Vagina (tissue), 2 donors: ENCODE results near the gene ABAT. TPM values are rescaled to one million over a fixed set of nuclear protein-coding genes. Genes with fewer than 3 reads are reported as not detected.

ENCODE experiments used
- DNase-seq, 2 donors: peaks; one replicate each; pipeline ENCODE4 v3.0.0-alpha.2; 2017; ENCODE audit errors: extremely low spot score in 2 of 2
- H3K27ac ChIP-seq: fragments of 200-600 bp; sonication (generic); one replicate; pipeline ENCODE4 v1.5.1; 2019
- H3K27me3 ChIP-seq: fragments of 200-600 bp; sonication (generic); one replicate; pipeline ENCODE4 v1.5.1; 2019
- H3K36me3 ChIP-seq, 2 donors: fragments of 200-600 bp; sonication (generic); one replicate each; pipeline ENCODE4 v1.5.1; 2017 to 2019
- H3K4me1 ChIP-seq: fragments of 200-600 bp; sonication (generic); one replicate; pipeline ENCODE4 v1.5.1; 2019
- H3K4me3 ChIP-seq, 2 donors: fragments of 200-600 bp; sonication (generic); 1 replicate in 1 of 2; 2 replicates in 1 of 2; pipeline ENCODE4 v1.5.1; 2016 to 2019
- H3K9me3 ChIP-seq: fragments of 200-600 bp; sonication (generic); one replicate; pipeline ENCODE4 v1.5.1; 2019
- CTCF ChIP-seq, 3 experiments: fragments of 450-650 bp in 2 of 3; fragments of 200-600 bp in 1 of 3; sonication (generic) in 1 of 3; IDR thresholded peaks; one replicate each; pipeline ENCODE4 v1.5.1; 2017 to 2019; ENCODE audit warnings: antibody characterized with exemption in 3 of 3, mild to moderate bottlenecking in 2 of 3, moderate library complexity in 2 of 3
- POLR2A ChIP-seq, 2 donors: fragments of 450-650 bp; IDR thresholded peaks; one replicate each; pipeline ENCODE4 v1.6.1; 2017; ENCODE audit warnings: antibody characterized with exemption in 2 of 2, mild to moderate bottlenecking in 2 of 2, moderate library complexity in 2 of 2
- POLR2AphosphoS5 ChIP-seq, 2 donors: sonication (generic); formaldehyde crosslinking; IDR thresholded peaks; one replicate each; pipeline ENCODE4 v1.9.0; 2017; ENCODE audit warnings: antibody characterized with exemption in 2 of 2, mild to moderate bottlenecking in 2 of 2, low read depth in 1 of 2; ENCODE audit not compliant: insufficient read depth in 1 of 2
- intact Hi-C: fragments of 100-400 bp; cut with DNase I; formaldehyde crosslinking; loops from one replicate; pipeline ENCODE4 v1.15.1; 2023
- total RNA-seq: library from RNA; depleted of rRNA; stranded (reverse); fragments of >200 nt; gene quantifications from one replicate; pipeline ENCODE4 v1.2.3, GENCODE V29; 2016

ABAT gene
- total RNA-seq, 1 donor from 2014 or later, result 3.9 TPM

- H3K27ac ChIP-seq, result no peak overlapping the region
- no peak for DNase-seq
- TF ChIP-seq CTCF (IDR thresholded peaks at IDR 0.05) (no peak), POLR2A (IDR thresholded peaks at IDR 0.05) (no peak)
- intact Hi-C loops, result no loop called here
- H3K27me3 ChIP-seq, result no peaks in the 10 kb centered on the region
- no peaks in the 10 kb centered on the region for H3K4me1 ChIP-seq
- H3K4me3 ChIP-seq, result no peak overlapping the region
- H3K9me3 ChIP-seq, result no peaks in the 10 kb centered on the region
- peaks cover 0 to 84% of the 10 kb centered on the region in 2 donors for H3K36me3 ChIP-seq
Measured at GRCh38 chr16:8628981-8629725, 45.3 kb upstream of the ABAT start.

GRCh38 chr16:8630255-8630953, 44.0 kb upstream of the ABAT start:
- DNase-seq, result no peak
- no peaks in the 10 kb centered on the region for H3K27me3 ChIP-seq
- H3K9me3 ChIP-seq, result no peaks in the 10 kb centered on the region
- TF ChIP-seq CTCF (IDR thresholded peaks at IDR 0.05), result no peak
- no peak overlapping the region for H3K27ac ChIP-seq
- intact Hi-C loops, result no loop called here
- no peaks in the 10 kb centered on the region for H3K4me1 ChIP-seq
- H3K36me3 ChIP-seq, result peaks cover 0 to 91% of the 10 kb centered on the region in 2 donors
- no peak overlapping the region for H3K4me3 ChIP-seq

- no peak overlapping the region for H3K4me3 ChIP-seq
- no peak for TF ChIP-seq POLR2AphosphoS5 (IDR thresholded peaks at IDR 0.05; ENCODE audit: insufficient read depth in 1 of 2, low read depth in 1 of 2)
- TF ChIP-seq CTCF (IDR thresholded peaks at IDR 0.05), result no peak
- no peak for TF ChIP-seq POLR2A (IDR thresholded peaks at IDR 0.05)
- no peaks in the 10 kb centered on the region for H3K9me3 ChIP-seq
- H3K36me3 ChIP-seq, result peaks cover 0 to 91% of the 10 kb centered on the region in 2 donors
- H3K27me3 ChIP-seq, result no peaks in the 10 kb centered on the region
- intact Hi-C loops, result no loop called here
- H3K4me1 ChIP-seq, result no peaks in the 10 kb centered on the region
- no peak overlapping the region for H3K27ac ChIP-seq
- no peak for DNase-seq
Measured at GRCh38 chr16:8631373-8631772, 43.0 kb upstream of the ABAT start.

GRCh38 chr16:8631818-8632465, 42.5 kb upstream of the ABAT start:
- H3K27me3 ChIP-seq, result no peaks in the 10 kb centered on the region
- DNase-seq, result no peak
- no peak overlapping the region for H3K4me3 ChIP-seq
- TF ChIP-seq POLR2AphosphoS5 (IDR thresholded peaks at IDR 0.05; ENCODE audit: insufficient read depth in 1 of 2, low read depth in 1 of 2) (no peak), CTCF (IDR thresholded peaks at IDR 0.05) (no peak), POLR2A (IDR thresholded peaks at IDR 0.05) (no peak)
- H3K4me1 ChIP-seq, result no peaks in the 10 kb centered on the region
- intact Hi-C loops, result no loop called here
- H3K27ac ChIP-seq, result no peak overlapping the region
- no peaks in the 10 kb centered on the region for H3K9me3 ChIP-seq
- peaks cover 0 to 91% of the 10 kb centered on the region in 2 donors for H3K36me3 ChIP-seq
